Measurements from ENCODE around the gene MYO1D. TPM values are rescaled to one million over a fixed set of nuclear protein-coding genes. Genes with fewer than 3 reads are reported as not detected.

MYO1D gene
- total and polyA plus RNA-seq, 8 donors: 11.6 to 727 (median 73.4) TPM

DNA sequence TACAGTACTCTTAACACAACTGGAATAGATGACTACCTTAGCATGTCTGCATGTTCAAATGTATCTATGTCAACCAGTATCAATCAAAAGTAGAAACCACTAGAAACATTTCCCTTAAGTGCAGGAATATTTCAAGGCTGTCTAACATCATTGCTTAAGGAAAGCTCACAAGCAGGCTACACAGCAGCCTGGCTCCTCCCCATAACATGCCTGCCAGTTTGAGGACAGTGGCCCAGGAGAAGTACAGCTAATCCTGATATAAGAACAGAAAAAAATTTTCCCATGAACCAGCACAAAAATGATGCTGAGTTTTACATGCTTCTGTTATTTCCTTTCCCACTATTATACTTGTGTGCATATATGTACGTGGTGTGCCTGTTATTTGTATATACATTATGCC is 175.1 kb downstream of the MYO1D start:
- TF ChIP-seq EP300 (IDR thresholded peaks at IDR 0.05) (no peak), POLR2A (IDR thresholded peaks at IDR 0.05) (no peak), POLR2AphosphoS5 (IDR thresholded peaks at IDR 0.05) (no peak)
- TF ChIP-seq, protein P1, sequence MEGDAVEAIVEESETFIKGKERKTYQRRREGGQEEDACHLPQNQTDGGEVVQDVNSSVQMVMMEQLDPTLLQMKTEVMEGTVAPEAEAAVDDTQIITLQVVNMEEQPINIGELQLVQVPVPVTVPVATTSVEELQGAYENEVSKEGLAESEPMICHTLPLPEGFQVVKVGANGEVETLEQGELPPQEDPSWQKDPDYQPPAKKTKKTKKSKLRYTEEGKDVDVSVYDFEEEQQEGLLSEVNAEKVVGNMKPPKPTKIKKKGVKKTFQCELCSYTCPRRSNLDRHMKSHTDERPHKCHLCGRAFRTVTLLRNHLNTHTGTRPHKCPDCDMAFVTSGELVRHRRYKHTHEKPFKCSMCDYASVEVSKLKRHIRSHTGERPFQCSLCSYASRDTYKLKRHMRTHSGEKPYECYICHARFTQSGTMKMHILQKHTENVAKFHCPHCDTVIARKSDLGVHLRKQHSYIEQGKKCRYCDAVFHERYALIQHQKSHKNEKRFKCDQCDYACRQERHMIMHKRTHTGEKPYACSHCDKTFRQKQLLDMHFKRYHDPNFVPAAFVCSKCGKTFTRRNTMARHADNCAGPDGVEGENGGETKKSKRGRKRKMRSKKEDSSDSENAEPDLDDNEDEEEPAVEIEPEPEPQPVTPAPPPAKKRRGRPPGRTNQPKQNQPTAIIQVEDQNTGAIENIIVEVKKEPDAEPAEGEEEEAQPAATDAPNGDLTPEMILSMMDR (IDR thresholded peaks at IDR 0.05): no peak
- DNase-seq: no peak
- no peaks in the 10 kb centered on the region for H3K9me3 ChIP-seq
- no peak overlapping the region for H3K27ac ChIP-seq
- intact Hi-C loops (cut with DNase I; ENCODE audit: low total_unique reads): no loop called here
- no peaks in the 10 kb centered on the region for H3K4me1 ChIP-seq
- H3K36me3 ChIP-seq: no peaks in the 10 kb centered on the region
- H3K4me3 ChIP-seq: no peak overlapping the region
- 67 to 88% (median 81%) methylated on average over 1 of the region's 1 CpG for WGBS, 5 donors
- no peaks in the 10 kb centered on the region for H3K27me3 ChIP-seq

DNA sequence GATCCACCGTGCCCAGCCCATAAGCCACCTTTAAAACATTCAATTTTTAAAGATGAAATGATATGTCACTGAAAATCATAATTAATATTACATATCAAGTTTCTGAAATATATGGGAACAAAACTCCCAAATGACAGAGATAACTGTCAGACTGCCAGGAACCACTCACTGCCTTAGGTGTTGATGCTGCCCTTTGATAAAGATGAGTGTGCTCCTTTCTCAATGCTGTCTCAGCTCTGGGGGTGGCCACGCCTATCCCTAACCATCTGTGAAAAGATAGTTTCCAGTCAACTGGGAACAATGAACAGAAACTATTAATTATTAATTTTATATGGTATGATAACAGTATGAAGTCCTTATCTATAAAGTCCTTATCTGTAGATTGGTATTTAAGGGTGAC is 177.7 kb downstream of the MYO1D start:
- H3K27me3 ChIP-seq: no peaks in the 10 kb centered on the region
- DNase-seq: no peak
- H3K9me3 ChIP-seq: no peaks in the 10 kb centered on the region
- no peaks in the 10 kb centered on the region for H3K4me1 ChIP-seq
- TF ChIP-seq, protein P1 (IDR thresholded peaks at IDR 0.05): no peak
- TF ChIP-seq EP300 (IDR thresholded peaks at IDR 0.05) (no peak), POLR2AphosphoS5 (IDR thresholded peaks at IDR 0.05) (no peak), POLR2A (IDR thresholded peaks at IDR 0.05) (no peak)
- no peaks in the 10 kb centered on the region for H3K36me3 ChIP-seq
- H3K27ac ChIP-seq: no peak overlapping the region
- H3K4me3 ChIP-seq: no peak overlapping the region
- intact Hi-C loops (cut with DNase I; ENCODE audit: low total_unique reads): no loop called here
- 90 to 100% (median 91%) methylated on average over 2 of the region's 2 CpGs for WGBS, 5 donors

DNA sequence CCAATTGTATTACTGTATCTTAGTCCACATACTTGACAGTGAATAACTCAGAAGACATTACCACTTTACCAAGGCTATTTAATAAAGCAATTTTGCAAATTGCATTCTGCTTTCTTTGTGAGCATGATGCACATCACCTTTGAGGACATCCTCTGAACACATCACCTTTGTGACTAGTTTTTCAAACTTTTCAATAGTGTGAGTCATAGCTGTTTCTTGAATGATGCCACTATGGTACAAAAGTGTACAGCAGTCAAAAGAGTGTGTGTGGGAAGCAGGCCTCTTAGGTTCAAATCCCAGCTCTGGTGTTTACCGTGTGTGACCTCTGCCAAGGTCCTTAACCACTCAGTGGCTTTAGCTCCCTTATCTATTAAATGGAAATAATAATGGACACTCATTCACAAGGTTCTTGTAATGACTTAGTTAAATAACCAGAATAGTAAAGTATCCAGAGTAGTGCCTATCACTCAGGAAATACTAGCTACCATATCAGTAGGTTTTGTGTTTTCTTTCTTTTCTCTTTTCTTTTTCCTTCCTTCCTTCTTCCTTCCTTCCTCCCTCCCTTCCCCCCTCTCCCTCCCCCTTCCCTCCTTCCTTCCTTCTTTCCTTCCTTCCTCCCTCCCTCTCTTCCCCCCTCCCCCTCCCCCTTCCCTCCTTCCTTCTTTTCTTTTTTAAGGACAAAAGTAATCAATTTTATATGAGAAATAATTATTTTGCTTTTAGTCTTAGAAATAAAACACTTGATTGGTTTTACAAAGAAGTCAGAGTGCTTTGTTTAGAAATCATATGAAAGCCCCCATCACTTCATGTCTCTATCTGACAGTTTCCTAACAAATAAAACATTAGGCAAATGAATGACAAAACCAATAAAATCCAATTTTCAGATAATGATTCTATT is 178.9 kb downstream of the MYO1D start:
- Histone ChIP-seq H3K4me3 (no peak overlapping the region), H3K9me3 (no peaks in the 10 kb centered on the region), H3K4me1 (no peaks in the 10 kb centered on the region), H3K36me3 (no peaks in the 10 kb centered on the region), H3K27ac (no peak overlapping the region), H3K27me3 (no peaks in the 10 kb centered on the region)
- TF ChIP-seq POLR2AphosphoS5 (IDR thresholded peaks at IDR 0.05): no peak
- TF ChIP-seq, protein P1 (IDR thresholded peaks at IDR 0.05): no peak
- no peak for DNase-seq
- 55 to 88% (median 71%) methylated on average over 1 of the region's 1 CpG for WGBS, 5 donors
- intact Hi-C loops (cut with DNase I; ENCODE audit: low total_unique reads): no loop called here

DNA sequence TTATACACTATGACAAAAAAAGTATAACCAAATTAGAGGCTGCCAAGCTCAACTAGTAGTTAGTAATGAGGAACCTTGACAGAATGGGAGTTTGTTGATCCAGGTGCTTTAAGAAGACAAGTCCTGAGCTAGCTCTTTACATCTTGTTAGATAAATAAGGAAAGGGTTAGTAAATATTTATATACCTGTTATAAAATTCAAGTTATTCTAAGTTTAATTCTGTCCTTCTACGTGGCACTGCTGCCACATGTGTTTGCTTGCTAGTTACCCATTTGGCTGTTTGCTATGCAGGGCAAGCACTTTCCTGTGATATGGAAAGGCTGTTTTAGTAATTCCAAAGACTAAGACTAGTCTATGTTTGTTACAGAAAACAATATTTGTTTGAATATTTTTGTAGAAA is 180.5 kb downstream of the MYO1D start:
- no peaks in the 10 kb centered on the region for H3K27me3 ChIP-seq
- intact Hi-C loops (cut with DNase I; ENCODE audit: low total_unique reads): no loop called here
- H3K27ac ChIP-seq: no peak overlapping the region
- no peaks in the 10 kb centered on the region for H3K4me1 ChIP-seq
- H3K4me3 ChIP-seq: no peak overlapping the region
- no peaks in the 10 kb centered on the region for H3K36me3 ChIP-seq
- 28 to 63% (median 40%) methylated on average over 1 of the region's 1 CpG for WGBS, 5 donors
- peak in 1 of 2 donors; percentile 6 for DNase-seq
- TF ChIP-seq EP300 (IDR thresholded peaks at IDR 0.05) (no peak), POLR2A (IDR thresholded peaks at IDR 0.05) (no peak), POLR2AphosphoS5 (IDR thresholded peaks at IDR 0.05) (no peak)
- TF ChIP-seq, protein P1 (IDR thresholded peaks at IDR 0.05): no peak
- no peaks in the 10 kb centered on the region for H3K9me3 ChIP-seq
